Tongue (tissue), 2 donors: ENCODE measurements around the gene ZNF513. TPM values are rescaled to one million over a fixed set of nuclear protein-coding genes. Genes with fewer than 3 reads are reported as not detected.
"Not testable (repeated sequence)": the region's sequence is repeated elsewhere in the genome, so short reads cannot be mapped to it uniquely, and the experiment has no call there.

Experiments
- DNase-seq: peaks from one replicate; pipeline ENCODE4 v3.0.0-alpha.2; 2015
- total RNA-seq: library from RNA; depleted of rRNA; stranded (reverse); fragments of >200 nt; gene quantifications from one replicate; pipeline ENCODE4 v1.2.3, GENCODE V29; 2014

The ZNF513 gene
- total RNA-seq, 1 donor from 2014 or later: 9.4 TPM

DNA sequence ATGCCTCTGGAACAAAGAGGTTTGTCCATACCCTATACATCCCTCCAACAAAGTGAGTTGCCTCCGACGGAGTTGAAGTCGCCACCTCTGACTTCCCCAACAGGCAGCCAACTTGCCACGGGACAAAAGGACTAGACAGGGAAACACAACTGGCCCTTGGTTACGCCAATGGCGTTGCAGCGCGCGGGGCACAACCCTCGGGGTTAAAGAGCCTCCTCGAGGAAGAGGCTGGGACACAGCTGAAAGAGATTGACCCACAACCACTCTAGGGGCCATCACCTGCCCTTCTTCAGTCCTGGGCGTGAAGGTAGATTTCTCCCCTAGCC lies 24.5 kb downstream of the ZNF513 start:
- DNase-seq: no peak

DNA sequence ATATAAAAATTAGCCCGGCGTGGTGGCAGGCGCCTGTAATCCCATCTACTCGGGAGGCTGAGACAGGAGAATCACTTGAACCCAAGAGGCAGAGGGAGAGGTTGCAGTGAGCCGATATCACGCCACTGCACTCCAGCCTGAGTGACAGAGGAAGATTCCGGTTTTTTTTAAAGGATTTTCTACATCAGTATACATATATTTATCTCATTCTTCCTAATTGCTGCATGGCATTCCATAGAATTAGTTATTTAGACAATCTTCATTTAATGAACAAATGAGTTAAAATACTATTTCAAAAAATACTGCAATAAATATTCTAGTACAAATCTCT lies 26.0 kb downstream of the ZNF513 start:
- no peak for DNase-seq

DNA sequence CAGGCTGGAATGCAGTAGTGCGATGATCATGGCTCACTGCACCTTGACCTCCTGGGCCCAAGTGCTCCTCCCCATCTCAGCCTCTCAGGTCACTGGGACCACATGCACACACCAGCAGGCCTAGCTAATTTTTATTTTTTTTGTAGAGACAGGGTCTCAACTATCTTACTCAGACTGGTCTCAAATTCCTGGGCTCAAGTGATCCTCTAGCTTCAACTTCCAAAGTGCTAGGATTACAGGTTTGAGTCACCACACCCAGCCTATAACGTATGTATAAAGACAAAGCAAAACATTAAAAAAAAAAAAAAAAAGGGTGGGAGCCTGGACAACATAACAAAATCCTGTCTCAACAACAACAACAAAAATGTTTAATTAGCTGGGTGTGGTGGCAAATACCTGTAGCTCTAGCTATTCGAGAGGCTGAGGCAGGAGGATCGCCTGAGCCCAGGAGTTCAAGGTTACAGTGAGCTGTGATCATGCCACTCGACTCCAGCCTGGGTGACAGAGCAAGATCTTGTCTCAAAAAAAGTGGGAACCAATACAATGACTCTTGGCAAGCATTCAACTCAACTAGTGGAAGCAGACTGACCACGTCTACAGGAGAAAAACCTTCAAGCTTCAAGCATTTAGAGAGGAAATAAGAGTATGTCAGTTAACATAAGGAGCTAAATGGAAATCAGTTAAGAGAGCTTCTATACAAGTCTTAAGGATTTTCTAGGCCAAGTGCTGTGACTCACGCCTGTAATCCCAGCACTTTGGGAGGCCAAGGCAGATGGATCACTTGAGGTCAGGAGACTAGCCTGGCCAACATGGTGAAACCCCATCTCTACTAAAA lies 26.6 kb downstream of the ZNF513 start:
- no peak for DNase-seq

DNA sequence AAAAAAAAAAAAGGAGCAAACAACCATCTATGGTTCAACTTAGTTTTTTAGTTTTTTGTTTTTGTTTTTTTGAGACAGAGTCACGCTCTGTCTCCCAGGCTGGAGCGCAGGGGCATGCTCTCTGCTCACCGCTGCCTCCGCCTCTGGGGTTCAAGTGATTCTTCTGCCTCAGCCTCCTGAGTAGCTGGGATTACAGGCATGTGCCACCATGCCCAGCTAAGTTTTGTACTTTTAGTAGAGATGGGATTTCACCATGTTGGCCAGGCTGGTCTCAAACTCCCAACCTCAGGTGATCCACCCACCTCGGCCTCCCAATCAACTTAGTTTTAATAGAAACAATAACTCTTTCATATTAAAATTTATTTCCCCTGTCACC lies 27.2 kb downstream of the ZNF513 start:
- DNase-seq: not testable (repeated sequence)

DNA sequence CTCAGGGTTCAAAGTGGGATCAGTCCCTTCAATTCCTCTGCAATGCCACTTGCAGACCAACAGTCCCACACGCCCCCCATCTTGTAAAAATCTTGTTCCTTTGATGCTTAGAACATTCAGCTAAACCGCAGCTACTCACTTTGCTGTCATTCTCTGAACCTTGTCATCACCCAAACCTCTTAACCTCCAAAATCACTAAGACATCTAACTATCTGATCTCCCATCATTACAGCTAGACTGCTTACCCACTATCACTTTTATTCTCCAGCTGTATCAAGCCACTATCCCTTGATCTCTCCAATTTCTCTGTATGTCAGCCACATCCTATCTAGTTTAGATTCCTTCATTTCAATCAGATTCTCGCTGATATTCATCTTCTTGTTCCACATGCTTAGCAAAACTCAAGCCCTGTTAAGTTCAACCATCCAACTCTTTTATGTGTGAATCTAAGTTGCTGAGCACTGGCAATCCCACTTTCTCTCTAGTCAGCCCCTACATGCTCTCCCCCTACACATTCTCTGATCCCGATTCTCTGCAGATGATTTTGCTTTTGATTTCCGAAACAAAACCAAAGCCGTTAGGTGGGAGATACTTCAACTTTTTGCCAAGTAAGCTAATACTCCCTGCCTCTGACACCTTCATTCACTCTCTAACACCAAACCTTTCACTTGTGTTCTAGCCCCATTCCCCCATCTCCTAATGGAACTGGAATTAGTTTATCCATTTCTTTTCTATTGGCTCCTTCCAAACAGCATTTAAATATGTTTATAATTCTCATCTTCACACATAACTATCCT lies 28.5 kb downstream of the ZNF513 start:
- no peak for DNase-seq

DNA sequence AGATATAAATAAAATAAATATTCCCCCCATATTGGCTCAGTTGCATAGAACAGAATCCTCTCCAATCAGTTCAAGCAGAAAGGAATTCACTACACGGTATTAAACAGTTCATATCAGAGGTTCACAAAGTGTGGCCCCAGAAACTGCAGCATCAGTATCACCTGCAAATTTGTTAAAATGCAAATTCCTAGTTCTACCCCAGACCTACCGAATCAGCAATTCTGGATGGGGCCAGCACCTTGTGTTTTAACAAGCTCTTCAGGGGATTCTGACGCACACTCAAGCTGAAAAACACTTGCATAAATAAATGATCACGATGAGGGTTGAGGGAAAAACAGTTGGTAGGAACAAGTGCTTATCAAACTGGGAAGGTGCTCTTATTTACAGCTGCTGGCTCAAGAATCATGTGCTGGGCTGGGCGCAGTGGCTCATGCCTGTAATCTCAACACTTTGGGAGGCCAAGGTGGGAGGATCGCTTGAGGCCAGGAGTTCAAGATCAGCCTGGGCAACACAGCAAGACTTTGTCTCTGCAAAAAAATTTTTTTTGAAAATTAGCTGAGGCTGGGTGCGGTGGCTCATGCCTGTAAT lies 30.3 kb downstream of the ZNF513 start:
- no peak for DNase-seq

DNA sequence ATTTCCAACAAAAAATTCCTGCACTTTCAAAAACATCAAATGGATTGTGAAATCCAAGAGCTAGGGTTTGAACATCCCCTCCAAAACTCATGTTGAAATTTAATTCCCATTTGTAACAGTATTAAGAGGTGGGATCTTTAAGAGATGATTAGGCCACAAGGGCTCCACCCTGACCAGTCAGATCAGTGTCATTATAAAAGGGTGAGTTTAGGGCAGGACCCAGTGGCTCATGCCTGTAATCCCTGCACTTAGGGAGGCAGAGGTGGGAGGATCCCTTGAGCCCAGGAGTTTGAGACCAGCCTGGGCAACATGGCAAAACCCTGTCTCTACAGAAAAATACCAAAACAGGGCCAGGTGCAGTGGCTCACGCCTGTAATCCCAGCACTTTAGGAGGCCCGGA lies 32.9 kb downstream of the ZNF513 start:
- no peak for DNase-seq

DNA sequence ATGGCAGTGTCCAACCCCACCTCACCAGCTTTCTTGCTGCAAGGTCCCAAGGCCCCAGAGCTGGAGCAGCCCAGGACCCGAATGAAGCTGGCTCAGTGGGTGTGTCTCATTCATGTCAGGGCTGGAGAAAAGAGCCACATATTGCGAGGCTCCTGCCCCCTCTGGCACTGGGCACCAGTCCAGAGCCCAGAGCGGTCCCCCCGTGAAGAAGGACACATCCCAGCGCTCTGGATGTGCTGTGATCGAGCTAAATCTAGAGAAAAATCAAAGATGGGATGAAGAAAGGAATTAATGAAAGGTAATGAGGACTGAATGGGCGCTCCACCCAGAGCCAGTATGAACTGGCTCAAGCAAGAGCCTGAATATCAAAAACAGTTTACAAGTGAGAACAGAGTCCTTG lies 44.4 kb downstream of the ZNF513 start:
- no peak for DNase-seq

DNA sequence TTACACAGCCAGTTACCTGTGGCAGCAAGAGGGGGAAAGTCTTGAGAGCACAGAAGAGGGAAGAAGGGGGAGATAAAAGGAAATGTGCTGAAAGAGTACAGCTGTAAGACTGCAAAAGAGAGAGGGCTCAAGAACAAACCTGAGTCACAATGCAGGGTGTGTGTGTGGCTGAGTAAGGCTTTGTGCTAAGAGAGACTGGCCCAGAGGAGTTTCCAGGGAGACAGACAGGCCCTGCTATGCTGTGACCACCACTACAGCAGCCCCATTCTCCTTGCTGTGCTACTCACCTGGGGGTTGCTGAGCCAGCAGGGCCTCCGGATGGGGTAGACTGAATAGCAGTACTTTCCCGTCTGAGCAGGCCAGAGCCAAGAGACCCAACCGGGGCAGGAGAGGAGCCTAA lies 45.2 kb downstream of the ZNF513 start:
- no peak for DNase-seq

Other genes starting within 250 kb of the ZNF513 start
- 52.6 TPM for gene PREB, start 246.1 kb downstream of the ZNF513 start, total RNA-seq
- not detected for gene PRR30, start 241.3 kb downstream of the ZNF513 start, total RNA-seq
- gene TCF23, start 231.7 kb downstream of the ZNF513 start, total RNA-seq: not detected
- gene ATRAID, start 168.7 kb downstream of the ZNF513 start, total RNA-seq: 114 TPM
- 26.1 TPM for gene SLC5A6, start 168.5 kb downstream of the ZNF513 start, total RNA-seq
- 33.7 TPM for gene CAD, start 163.4 kb downstream of the ZNF513 start, total RNA-seq
- gene SLC30A3, start 117.7 kb downstream of the ZNF513 start, total RNA-seq: not detected
- gene DNAJC5G, start 105.3 kb downstream of the ZNF513 start, total RNA-seq: not detected
- 40.5 TPM for gene TRIM54, start 98.3 kb downstream of the ZNF513 start, total RNA-seq
- gene UCN, start 72.3 kb downstream of the ZNF513 start, total RNA-seq: not detected
- gene MPV17, start 57.6 kb downstream of the ZNF513 start, total RNA-seq: 34.6 TPM
- gene GTF3C2, start 24.0 kb downstream of the ZNF513 start, total RNA-seq: 30.3 TPM
- gene EIF2B4, start 10.4 kb downstream of the ZNF513 start, total RNA-seq: 21.2 TPM
- gene SNX17, start 10.1 kb downstream of the ZNF513 start, total RNA-seq: 80.9 TPM
- 41.3 TPM for gene PPM1G, start 28.9 kb upstream of the ZNF513 start, total RNA-seq
- 93.0 TPM for gene NRBP1, start 47.9 kb upstream of the ZNF513 start, total RNA-seq
- 6.2 TPM for gene KRTCAP3, start 61.6 kb upstream of the ZNF513 start, total RNA-seq
- 23.1 TPM for gene IFT172, start 109.0 kb upstream of the ZNF513 start, total RNA-seq
- 9.5 TPM for gene FNDC4, start 114.5 kb upstream of the ZNF513 start, total RNA-seq
- not detected for gene GCKR, start 116.1 kb upstream of the ZNF513 start, total RNA-seq
- 62.3 TPM for gene ZNF512, start 202.3 kb upstream of the ZNF513 start, total RNA-seq
- 5.7 TPM for gene CCDC121, start 248.3 kb upstream of the ZNF513 start, total RNA-seq
- gene GPN1, start 248.3 kb upstream of the ZNF513 start, total RNA-seq: 24.3 TPM